ENCODE measurements around the gene KNSTRN.

- no peak for TF ChIP-seq CTCF (IDR thresholded peaks at IDR 0.05)
- no peak for TF ChIP-seq POLR2A (IDR thresholded peaks at IDR 0.05)
These were observed 37.2 kb upstream of the KNSTRN start for GRCh38 chr15:40345225-40345866.
